GM15510 (cell line): Measurements from ENCODE around the gene ADD2.

ENCODE experiments used
- POLR2A ChIP-seq: IDR thresholded peaks from 3 replicates; pipeline ENCODE4 v1.6.1; 2011; ENCODE audit warnings: borderline replicate concordance; ENCODE audit not compliant: insufficient read length; ENCODE audit errors: extremely low read depth

ADD2 gene

DNA sequence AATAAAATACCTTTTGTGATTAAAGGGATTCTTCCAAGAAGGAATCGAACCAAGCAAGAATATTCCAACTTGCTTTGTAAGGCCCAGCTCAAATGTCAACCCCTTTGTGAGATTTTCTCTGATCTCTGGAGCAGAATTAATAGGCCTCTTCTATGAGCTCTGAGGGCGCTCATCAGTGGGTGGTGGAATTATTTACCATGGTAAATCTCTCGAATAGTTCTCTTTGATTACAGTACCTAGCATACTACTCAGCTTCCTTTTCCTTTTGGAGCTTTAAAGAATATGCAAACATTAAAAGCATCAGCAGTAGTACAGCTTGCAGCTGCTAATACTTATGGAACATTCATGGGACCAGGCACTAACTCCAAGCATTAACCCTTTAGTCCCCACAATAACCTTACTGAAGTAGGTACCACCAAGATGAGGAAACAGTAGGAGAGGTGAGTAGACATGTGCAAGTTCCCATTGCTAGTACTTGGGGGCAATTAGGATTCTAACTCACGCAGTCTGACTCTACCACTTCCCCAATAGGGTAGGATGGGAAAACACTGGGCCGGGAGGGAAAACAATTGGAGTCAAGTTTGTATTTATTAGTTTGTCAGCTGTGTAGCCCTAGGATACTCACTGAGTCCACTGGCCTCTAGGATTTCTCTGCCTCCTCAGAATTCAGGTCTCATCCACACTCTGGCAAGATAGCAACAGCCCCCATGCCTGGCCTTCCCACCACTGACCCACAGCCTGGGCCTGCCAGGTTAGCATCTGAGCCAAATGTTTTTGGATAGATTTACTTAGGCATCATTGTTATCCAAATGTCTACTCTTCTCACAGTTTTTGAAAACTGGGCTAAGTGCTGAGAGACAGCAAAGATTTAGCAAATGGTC lies 21.7 kb downstream of the ADD2 start:
- no peak for TF ChIP-seq POLR2A

GRCh38 chr2:70745276-70745825 lies 22.6 kb downstream of the ADD2 start:
- no peak for TF ChIP-seq POLR2A

DNA sequence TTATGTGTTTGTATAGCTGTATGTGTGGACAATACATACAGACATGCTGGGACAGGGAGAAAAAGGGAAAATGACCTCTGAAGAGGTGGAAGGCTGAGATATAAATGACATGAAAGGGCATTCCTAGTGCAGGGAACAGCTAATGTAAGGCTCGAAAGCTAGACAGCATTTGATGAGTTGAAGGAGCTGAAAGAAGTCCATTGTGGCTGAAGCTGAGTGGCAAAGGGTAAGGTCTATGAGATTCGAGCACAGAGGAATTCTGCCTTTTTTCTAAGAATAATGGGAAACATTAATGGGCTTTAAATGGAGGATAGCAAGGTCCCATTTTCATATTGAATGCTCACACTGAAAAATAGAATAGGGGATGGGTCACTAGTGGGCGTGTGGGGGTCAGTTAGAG lies 23.6 kb downstream of the ADD2 start:
- TF ChIP-seq POLR2A, result no peak

GRCh38 chr2:70743677-70744076 lies 24.3 kb downstream of the ADD2 start:
- no peak for TF ChIP-seq POLR2A

DNA sequence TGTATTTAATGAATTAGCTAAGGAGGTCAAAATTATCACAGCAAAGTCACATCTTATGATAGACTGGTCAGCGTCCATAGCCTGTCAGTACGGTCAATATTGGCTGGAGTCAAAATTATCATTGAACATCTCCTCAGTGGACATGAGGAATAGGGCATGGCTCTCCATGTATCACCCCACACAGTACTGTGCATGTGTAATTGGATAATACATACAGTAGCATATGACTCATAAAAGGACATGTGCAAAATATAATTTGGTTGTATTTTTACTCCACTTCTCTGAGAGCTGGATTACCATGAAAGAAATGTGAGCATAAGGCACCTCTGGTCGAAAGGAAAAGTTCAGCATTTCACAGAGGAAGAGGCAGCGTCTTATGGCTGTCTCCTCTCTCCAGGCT lies 24.9 kb downstream of the ADD2 start:
- TF ChIP-seq POLR2A, result no peak

- no peak for TF ChIP-seq POLR2A
Measured at GRCh38 chr2:70738159-70738558, 29.8 kb downstream of the ADD2 start.

GRCh38 chr2:70735071-70735470 lies 32.9 kb downstream of the ADD2 start:
- no peak for TF ChIP-seq POLR2A

DNA sequence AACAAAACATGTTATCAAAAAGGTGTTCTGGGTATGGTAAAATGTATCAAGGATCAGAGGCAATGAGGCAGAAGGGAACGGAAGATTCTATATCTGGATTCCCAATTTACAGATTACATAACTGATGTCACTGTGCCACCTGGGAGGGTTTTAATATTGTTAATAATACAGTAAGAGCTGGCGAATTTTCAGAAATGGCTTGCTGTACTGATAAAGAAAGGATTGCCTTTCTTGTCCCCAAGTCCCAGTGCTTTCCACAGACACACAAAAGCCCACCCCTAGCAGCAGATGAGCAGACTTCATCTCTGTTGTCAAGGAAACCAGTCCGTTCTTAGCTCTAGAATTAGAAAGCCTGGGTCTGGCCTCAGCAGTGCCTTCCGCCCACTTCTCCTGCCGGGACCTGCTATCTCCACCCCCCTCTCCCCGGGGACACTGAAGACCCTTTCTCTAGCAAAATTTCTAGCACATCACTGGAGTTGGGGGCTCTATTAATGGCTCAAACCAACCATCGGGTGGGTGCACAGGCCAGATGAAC lies 34.3 kb downstream of the ADD2 start:
- TF ChIP-seq POLR2A, result no peak

DNA sequence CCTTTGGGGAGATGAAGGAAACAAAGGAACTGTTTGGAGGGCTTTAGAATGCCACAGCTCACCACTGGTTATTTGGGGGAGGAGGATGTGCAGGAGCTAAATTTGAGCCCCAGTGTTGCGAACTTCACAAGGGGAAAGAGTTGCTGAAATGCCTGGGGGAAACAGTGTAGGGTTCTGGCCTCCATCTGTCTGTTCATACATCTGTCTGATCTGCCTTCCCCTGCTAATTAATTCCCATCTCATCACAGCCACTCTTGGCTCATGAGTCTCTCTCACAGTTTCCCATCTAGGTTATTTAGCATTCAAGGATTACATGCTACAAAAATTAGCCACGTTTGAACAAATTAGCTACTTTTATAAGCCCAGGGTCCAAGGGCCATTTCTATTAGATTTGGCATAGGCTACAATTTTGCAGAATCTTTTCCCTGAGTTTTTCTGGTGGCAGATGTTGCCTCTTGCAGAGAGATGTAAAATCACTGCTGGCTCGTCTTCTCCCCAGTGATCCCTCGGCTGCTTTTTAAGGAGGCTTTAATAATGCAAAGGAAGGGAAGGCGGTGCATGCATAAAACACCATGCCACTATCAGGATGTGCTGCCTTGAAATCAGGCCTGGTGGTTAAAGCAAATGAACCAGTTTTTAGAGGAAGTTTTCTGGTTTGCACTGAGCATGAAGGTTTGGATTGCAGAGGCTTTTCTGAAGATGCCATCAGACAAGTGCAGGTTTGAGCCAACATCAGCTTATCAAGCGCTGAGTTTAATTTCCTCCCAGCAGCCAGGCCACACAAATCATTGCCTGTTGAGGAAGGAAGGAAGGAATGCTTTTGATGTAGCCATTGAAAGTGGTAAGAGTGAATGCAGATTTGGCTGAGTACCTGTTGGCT lies 35.0 kb downstream of the ADD2 start:
- TF ChIP-seq POLR2A, result no peak

DNA sequence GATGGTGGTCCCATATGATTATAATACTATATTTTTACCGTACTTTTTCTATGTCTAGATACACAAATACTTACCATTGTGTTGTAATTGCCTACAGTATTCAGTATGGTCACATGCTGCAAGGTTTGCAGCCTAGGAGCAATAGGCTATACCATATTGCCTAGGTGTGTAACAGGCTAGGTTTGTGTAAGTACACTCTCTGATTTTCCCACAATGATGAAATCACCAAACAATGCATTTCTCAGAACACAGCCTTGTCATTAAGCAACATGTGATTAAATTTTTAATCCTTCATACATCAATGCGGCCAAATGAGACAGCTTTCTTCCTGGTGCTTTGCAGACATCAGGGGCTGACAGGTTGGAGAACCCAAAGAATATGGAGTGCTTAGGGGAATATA lies 37.3 kb downstream of the ADD2 start:
- TF ChIP-seq POLR2A, result no peak

DNA sequence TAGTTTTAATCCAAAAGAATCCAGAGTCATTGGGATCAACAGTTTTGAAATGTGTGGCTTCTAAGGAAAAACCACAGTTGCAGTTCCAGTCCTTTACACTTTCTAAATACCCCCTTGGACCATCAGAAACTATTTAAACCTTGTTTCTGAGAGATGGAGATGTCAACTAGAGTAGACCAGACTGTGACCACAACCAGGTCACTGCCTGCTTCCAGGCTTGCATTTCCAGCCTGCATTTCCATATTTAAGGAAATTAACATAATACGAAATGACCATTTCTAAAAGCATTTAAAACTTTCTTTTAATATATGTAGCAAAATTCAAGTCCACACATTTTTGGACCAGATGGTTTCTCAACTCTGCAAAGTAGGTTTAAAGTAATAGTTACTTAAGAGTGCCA lies 38.4 kb downstream of the ADD2 start:
- TF ChIP-seq POLR2A, result no peak

GRCh38 chr2:70728128-70728527 lies 39.9 kb downstream of the ADD2 start:
- TF ChIP-seq POLR2A, result no peak

DNA sequence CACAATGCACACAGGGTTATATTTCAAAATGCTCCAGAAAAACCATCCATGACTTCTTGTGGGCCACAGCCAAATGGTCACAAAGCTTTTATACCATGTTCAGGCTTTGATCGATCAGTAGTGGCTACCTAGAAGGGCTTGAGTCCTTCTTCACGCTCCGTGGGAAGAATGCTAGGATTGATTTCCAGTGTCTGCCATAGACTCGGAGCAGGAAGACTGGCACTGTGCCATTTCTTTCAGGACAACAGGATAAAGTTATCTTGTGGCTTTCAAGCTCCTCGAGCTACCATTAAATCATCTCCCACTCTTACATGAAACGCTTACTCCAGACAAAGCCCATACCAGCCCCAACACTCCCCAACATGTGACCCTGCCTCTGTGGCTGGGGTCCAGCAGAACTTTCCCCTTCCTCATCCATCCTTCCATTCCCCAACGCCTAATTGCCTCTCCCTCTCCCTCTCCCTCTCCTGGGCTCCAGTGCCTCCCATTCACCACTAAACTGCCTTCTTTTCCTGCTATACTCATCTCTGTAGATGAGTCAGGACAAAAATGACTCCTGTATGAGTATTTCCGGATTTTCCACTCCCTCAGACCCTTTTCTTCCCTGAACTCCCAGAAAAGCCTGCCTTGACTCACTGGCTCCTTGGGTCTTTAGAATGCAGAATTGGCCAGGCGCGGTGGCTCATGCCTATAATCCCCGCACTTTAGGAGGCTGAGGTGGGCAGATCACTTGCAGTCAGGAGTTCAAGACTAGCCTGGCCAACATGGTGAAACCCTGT lies 40.9 kb downstream of the ADD2 start:
- no peak for TF ChIP-seq POLR2A

DNA sequence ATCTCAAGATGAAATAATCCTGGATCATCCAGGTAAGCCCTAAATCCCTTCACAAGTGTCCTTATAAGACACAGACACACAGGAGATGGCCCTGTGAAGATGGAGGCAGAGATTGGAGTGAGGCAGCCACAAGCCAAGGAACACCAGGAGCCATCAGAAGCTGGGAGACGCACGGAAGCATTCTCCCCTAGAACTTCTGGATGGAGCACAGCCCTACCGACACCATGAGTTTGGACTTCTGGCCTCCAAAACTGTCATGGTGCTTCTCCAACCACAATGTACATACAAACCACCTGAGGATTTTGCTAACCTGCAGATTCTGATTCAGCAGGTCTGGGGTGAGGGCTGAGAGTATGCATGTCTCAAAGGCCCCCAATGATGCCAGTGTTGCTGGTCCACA lies 42.5 kb downstream of the ADD2 start:
- no peak for TF ChIP-seq POLR2A

DNA sequence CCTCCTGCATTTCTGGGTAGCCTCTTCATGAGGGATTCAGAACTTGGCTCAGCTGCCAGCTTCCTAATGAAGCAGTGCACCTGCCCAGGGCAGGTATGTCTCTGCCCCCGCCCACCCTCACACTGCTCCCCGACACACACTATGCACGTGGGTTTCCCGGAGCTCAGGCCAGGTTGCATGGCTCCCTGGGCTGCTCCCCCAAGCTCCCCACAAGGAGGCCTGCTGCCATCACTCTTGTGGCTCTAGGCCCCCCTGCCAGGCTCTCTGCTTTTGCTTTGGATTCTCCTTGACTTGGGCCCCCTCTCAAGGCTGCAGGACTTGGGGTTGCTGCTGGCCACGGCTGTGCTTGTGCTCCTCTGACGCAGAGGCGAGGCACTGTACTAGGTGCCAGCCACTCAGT lies 43.6 kb downstream of the ADD2 start:
- no peak for TF ChIP-seq POLR2A

DNA sequence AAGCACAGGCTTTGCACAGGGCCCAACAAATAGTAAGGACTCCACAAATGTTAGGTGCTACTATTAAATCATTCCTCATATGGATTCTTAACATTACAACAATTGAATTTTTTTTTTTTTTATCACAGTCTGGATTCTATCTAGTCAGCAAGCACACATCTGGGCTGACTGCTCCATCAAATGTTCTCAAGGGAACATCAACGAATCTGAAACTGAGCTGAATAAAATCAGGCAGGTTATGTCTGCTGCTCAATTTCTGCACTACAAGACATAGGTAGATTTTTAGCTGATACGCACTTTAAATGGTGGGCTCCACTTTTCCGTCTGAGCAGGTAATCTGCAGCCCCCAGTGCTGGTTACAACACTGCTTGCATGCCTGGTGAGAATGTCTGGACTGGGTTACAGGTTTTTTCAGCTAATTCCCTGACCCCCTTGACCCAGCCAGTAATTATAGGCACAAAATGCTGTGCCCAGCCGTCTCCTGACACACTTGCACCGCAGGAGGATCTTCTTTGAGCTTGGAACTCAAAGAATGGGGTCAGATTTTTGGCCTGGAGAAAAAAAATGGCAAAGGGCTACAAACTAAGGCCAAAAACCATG lies 44.6 kb downstream of the ADD2 start:
- TF ChIP-seq POLR2A, result no peak
